ENCODE results near the gene DCANP1.

Gene DCANP1

DNA sequence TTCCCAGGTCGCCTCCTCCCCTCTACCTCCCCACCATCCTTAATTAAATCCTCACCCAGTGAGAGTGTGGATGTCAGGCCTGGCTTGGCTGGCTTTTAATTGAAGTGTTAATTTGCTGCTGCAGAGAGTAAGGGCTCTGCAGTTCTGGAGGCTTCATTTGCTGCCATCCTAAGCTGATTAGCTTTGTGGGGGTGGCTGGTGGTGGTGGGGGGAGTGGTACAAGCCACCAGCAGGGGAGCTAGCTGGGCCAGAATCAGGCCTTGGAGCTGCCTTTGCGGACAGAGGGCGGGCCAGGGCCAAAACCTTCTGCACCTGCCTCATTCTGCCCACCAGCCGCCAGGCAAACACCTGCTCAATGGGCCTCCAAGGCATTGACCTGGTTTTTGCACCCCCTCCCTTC, 31.8 kb upstream of the DCANP1 start:
- DNase-seq, result no peak

DNA sequence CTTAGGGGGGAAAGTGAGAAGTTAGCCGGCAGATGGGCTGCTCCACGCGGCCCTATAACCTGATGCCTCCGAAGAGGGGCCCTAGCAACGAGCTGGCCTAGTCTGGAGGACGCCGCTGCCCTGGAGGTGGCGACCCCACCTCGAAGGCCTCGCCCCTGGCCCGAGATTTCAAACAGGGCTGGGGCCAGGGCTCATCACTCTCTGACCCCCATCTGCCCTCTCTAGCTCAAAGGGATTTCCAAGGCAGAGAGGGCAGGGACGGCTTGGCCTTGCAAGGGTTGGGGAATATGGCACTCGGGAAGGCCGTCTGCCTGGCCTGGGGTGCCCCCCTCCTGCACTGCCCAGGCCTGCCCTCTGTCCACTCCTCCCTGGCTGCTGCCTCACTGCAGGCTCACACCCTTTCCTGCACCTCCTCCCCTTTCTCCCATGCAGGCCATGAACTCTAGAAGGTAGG, 30.5 kb upstream of the DCANP1 start:
- DNase-seq, result no peak

DNA sequence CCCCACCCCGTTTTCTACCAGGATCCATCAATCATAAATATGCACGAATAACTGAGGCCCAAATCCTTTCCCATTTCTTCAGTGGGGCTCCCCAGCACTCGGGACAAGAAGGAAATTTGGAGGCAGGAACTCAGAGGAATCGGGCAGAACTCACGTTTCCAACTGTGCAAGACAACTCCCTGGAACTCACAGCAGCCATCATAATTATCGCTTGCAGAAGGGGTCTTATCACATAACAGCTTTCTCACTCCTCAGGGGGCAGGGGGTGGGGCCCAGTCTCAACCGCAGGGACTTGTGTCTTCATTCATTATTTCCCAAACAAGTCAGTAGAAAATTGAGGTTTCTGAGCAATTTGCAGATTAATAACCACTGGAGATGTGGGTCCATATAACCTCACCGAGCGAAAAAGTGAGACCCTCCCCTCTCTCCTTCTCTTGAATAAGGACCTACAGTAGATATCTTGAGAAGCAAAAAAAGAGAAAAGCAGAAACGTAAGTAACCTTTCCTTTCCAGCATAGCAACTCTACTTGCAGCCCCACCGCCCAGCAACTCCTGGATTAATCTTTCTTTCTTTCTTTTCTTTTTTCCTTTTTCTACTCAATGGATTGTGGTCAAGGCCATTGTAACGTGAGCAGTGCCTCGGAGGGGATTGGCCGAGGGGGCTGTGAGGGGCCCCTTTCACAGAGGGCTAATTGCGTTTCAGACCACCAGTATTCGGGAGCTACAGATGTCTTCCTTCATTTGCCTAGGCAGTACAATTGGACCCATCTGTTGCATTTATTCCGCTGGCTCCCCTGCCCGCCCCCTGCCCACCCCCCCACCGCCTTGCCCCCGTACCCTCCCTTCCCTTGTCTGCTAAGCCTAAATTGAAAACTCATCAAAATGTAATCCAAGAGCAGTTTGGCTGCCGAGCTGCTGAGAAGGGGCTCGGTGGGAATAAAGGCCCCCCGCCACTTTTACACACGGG, 29.8 kb upstream of the DCANP1 start:
- DNase-seq, result no peak

DNA sequence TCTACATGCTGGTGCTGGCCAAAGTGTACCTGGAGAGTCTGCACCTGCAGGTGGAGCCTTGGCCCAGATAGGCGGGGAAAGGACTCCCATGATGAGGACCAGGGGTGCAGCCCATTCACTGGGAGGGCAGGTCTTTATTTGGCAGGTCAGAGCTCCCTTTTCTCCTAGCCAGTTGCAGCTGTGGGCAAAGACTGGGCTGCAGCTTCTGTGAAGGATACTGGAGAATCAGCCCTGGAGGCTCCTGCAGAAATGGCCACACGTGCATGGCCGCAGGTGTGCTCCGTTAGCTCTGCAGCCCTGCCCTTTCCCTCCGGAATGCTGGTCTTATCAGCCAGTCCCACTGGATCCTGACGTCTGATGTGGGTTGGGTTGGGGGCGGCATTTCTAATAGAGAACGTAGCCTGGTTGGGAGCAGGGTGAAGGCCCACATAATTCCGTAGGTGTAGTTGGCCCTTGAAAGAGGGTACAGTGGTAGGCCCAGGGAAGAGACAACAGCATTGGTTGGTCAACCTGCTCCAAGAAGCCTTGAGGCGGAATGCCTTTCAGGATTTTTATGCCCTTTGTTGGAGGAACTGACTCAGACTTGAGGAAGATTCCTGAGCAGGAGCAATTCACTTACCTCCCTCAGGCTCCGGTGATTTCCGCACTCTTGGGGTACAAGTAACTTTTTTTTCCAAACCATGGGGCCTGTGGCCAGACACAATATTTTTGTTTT, 27.0 kb upstream of the DCANP1 start:
- no peak for DNase-seq

DNA sequence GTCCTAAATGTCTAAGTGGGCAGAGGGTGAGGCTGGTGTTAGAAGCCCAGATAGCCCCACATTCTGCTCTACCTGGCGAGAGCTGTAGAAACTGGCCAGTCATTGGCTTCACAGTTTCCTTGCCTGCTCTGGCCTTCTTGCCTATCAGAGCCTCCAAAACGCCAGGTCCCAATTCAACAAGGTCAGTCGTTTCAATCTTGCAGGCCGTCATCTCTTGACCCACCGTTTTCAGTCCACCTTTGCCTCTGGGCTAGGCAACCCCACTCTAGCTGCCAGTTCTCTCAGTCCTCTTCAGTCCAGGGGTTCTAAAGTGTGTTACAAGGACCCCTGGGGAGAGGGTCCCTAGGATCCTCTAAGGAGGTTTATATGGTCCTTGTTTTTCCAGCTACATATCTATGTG, 25.0 kb upstream of the DCANP1 start:
- DNase-seq, result no peak

DNA sequence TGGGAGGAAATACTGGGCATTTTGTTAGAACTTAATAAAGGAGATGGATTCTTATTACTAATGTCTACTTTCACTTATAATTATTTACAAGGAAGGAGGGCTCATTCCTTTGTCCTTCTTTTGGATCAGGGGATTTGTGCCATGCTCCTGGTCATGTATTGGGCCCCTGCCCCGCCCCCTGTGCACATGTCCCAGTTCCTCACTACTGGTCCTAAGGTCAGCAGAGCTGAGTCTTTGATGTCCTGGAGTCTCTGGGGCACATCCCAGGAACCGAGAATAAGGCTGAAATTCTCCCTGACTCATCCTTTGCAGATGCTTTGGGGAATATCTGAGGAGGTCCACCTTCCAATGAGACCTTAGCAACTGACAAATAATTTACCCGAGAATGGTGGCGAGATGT, 24.6 kb upstream of the DCANP1 start:
- no peak for DNase-seq

DNA sequence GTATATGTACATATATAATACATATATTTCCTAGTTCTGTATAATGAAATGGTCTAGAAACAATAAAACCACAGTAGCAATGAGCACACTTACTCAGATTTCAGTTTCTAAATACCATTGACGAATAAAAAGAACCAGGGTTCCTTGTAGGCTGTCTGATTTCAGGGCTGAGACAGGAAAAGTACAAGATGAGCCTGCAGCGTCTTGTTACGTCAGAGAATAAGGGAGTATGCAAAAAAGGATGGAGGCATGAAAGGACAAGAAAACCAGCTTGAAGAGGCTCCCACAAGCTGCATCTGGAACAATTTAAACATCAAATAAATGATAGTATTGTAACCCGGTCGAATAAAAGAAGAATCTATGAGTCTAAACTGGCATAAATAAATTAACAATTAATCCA, 22.8 kb upstream of the DCANP1 start:
- no peak for DNase-seq

DNA sequence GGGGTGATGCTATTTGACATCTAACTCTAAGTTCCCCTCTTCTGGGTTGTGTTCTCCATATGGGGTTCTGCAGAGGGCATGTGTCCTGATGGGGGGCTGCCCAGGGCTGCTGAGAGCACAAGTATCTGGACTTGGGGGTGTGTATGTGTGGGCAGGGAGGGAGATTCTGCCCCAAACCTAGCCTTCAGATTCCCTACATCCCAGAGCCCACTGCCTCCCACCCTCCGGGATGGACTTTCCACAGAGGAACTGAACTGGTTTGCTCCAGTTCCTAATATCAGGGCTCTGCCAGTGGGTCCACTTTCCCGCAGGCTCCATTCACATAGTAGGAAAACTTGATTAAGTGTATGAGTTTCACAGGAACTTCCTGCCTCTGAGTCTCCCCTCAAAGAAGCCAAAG, 21.4 kb upstream of the DCANP1 start:
- DNase-seq, result no peak

DNA sequence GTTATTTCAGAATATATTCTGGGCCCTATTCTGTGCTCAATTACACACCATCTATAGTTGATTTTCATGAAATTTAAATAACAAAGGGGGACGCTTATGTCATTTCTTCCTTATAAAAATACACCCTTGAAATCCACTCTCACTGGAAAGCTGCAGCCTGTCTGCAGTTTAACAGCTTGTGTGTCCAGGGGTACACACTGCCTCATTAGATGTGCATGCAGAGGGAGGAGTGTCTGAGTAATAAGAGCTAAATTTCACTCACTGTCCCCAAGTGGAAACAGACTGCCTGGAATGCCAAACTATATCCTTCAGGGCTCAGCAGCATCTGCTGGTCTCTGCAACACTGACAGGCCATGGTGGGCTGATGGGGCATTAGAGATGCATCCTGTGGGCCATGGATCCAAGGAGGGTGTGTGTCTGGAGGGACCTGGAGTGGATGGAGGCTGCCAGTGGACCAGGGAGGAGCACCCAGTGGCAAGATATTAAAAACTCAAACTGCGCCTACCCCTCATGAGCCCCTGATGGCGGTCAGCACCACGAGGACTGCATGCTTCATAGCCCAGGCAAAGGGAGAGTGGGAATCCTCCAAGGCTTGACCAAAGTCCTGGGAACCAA, 20.8 kb upstream of the DCANP1 start:
- no peak for DNase-seq

DNA sequence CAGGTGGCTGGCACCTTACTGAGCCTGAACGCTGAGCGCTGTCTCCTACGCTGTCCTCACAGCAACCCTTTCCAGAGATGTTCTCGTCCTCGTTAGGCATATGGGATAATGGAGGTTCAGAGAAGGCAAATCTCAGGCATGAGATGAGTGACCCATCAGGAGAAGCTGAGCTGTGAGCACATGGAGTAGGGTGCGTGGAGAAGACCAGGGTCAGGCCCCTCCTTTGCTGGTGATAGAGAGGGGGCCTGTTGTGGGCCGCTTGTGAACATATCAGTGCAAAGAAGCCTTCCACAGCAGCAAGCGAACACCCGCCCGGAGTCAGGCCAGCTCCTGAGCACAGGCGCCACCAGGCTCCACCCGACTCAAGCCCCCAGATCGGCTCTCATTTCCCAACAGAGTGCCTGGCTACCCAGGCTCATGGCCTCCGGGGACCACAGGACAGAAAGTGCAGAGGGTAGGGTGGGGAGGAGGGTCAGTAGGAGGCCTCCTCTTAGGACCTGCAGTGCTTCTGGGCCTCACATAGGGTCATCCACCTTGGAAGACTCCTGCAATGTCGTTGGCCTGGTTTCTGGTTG, 20.0 kb upstream of the DCANP1 start:
- no peak for DNase-seq

DNA sequence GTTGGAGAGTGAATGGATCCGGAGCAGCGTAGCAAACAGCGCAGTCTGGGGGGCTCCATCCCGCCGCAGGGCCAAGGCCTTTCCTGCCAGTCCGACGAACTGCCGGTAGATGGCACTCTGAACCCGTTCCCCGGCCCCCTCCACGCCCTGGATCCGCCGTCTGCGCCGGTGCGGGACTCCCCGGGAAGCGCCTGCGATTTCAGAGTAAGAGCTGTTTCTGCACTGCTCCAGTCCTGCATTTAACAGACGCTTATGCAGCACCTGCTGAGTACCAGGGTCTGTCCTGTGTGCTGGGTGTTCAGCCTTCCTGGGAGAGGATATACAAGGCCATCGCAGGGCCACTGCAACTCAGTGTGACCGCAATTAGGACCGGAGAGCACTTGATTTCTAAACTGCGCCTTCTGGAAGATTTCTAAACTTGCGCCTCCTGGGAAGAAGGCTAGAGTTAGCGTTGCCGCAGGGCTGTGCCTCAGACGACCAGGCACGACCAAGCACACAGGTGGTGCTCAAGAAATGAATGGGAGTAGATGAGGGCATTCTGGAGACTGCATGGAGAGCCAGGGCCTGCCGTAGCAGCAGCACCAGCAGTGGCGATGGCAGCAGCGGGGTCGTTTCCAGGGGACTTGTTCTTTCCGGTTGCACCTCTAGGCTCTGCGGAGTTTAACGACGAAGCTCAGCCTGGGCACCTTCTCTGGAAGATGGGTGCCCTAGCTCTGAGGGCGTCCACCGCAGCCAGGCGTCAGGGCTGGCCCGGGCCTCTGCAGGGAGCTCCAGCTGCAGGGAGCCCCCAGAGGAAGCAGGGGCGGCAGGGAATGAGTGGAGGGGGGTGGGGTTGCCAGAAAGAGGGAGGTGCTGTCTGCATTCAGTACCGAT, 19.3 kb upstream of the DCANP1 start:
- DNase-seq, result no peak

DNA sequence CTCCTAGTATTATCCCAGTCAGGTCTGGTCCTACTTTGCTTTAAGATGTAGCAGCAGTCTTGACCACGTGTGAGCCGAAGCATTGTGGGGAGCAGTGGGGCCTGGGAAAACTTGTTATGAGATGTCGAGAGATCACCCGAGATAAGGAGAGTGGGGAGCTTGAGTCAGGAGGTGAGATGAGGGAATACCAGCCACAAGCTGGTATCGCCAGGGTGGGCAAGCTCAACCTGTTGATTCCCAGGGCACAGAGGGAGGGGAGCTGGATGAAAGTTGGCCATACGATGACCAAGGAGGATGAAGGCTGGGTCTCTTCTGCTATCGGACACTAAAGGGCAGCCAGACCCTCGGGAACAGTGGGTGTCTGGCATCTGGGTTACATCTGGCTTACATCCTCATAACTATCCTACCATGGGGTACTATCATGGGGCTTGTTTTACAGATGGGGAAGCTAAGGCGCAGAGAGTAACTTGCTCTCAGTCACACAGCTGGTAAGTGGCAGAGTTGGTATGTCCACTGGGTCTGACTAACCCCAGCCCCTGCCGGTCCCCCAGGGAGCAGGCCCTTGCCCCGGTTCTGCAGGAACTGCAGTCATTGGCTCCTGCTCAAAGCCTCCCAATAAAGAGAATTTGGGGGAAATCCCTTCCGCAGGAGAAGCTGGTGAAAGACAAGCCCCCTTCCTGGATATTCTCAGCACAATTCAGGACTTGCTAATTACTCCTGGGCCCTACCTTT, 18.4 kb upstream of the DCANP1 start:
- DNase-seq, result no peak

DNA sequence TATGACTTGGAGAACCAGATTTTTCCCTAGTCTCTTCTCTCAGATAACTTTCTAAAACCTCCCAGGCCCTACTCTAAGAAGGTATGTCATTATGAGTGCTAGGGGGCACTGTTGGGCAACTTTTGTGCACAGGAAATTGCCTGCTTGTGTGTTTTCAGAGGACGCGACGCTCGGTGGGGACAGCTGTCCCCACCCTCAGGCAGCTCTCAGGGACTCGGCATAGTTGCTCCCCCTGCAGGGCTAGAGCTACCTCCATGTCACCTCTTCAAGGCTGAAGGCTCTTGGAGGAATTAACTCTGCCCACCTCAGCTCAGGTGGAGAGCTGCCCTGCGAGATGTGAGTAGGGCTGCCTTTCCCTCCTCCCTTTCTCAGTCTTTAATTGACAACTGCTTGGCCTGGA, 15.2 kb upstream of the DCANP1 start:
- DNase-seq, result no peak

DNA sequence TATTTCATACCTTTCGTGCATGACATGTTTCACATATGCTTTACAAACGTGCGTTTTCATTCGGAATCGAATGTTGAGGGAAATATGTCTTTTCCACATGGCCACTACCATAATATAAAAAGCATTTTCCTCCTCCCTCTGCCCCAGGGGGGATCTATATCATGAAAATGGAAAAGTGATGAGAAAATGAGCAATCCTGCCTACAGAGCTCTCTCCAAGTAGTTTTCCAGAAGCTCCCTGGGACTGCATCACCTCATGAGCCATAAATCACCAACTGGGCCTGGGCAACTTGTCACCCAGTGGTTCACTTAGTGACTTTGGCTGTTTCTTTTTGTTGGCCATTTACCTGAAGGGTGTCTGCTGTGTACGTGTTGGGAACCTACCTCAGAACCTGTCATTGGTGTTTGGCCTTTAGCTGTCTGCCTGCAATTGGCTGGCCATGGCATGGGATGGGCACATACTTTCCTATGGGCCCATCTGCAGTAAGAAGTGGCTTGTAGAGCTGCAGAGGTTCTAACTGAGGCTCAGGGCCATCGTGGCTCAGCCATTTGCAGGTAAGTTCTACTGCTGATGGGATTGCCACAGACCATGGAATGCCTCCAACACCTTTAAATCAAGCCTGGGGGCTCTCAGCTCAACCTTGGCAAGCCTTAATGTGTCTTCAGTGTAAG, 14.5 kb upstream of the DCANP1 start:
- no peak for DNase-seq

DNA sequence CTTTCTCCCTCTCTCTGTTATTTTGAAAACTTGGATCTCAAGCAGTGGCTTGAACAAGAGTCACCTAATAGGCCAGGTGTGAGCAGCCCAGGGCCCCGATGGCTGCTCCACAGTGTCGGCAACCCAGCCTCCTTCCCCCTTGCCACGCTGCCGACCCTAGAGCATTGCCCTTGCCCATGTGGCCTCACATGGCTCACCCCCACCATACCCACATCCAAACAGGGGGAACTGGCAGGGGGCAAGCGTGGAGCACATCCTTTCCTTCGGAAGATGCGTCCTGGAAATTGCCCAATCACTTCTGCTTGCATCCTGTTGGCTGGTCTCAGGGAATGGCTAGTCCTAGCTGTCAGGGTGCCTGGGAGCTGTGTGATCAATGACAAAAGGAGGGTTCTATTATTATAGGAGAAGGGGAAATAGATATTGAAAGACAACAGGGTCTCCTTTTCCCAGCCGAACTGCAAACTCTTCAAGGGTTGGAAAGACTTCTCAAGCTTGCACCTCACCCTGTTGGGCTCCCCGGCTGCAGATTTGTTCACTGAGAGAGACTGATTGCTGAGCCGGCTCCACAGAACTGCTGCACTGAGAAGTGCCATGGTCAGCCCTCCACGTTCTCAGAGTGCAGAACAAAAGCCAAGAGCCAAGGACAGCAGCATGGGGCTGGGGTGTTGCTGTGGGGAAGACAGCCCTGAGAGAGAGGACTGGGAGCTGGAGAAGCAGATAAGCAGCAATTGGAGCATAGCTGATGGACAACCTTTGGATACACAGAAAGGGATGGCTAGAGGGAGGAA, 13.3 kb upstream of the DCANP1 start:
- no peak for DNase-seq

DNA sequence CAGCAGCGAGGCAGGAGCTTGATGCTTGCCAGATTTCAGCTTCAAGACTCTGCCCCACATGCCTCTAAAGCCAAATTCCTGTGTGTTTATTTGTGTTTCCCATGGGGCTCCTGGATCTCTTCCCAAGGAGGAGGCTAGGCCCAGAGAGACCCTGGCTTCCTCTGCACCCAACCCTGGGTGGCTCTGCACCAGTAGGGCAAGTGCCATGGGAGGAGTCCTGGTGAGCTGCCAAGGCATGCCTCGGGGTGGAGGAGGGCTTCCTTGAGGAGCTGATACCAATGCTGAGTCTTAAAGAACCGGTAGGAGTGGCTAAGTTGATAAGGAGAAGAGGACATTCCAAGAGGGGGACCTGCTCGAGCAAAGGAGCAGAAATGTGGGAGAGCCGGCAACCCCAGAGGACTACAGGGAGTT, 11.8 kb upstream of the DCANP1 start:
- DNase-seq, result no peak

DNA sequence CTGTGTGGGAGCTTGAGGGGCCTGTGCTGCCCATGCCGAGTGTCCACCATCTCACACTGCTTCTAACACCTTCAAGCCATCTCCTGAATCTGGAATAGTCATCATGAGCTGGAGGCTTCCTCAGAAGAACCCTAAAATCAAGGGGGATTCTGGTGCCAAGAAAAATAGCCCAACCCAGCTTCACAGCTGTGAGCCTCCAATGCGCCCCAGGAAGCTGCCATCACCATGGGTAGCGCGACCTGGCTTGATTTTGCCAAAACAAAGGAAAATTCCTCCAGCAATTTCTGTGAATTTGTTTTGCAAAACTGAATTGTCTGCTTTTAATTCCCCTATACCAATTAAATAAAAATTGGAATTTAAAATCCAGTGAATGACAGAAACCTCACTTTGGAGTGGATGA, 11.2 kb upstream of the DCANP1 start:
- no peak for DNase-seq

DNA sequence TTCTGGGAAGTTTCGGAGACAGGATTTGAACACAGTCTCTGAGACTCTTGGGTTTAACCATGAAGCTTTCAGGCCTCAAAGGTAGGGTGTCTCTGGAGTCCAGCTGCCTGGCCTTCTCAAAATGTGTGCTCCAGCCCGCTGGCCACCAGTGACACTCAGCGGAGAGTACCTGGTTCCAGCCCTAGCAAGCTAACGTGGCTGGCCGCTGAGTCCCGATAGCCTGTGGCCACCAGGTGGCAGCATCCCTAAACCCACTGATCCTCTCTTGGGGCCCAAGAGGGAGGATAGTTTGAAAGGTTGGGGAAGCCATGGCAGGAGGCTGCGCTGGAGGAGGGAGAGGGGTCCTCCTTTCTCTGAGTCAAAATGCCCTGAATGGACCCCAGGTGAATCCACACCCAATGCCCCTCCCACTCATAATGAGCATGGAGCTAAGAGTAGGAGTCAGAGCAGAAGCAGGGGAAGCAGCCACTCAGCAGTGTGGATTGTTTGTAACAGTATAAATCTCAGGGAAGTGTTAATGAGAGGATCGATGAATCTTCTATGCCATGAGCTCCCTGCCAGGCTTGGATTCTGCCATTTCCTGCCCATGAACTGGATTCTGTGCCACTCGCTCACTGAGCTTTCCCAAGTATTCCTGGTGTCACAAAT, 10.4 kb upstream of the DCANP1 start:
- no peak for DNase-seq
